Measurements from ENCODE around the gene ZG16.

DNA sequence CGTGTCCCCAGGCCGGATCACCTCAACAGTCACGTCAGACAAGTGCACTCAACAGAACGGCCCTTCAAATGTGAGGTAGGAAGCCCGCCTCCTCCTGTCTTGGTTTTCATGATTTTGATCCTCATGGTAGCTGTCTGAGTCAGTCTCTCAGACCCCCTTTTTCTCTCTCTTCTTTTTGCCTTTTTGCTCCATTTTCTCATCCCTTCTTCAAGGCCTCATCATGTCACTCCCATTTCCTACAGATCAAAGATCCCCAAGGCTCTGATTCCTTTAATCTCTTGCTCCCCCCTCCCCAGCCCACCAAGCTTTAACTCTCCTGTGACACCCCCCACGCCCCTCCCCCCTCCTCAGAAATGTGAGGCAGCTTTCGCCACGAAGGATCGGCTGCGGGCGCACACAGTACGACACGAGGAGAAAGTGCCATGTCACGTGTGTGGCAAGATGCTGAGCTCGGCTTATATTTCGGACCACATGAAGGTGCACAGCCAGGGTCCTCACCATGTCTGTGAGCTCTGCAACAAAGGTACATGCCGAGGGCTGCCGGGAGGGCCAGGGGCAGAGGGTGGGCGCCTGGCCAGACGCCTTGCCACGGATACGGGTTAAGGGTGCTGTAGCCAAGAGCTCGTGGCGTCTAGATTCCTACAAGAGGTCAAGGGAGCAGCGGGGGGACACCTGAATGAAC is 30.3 kb downstream of the ZG16 start:
- TF ChIP-seq, protein P1, sequence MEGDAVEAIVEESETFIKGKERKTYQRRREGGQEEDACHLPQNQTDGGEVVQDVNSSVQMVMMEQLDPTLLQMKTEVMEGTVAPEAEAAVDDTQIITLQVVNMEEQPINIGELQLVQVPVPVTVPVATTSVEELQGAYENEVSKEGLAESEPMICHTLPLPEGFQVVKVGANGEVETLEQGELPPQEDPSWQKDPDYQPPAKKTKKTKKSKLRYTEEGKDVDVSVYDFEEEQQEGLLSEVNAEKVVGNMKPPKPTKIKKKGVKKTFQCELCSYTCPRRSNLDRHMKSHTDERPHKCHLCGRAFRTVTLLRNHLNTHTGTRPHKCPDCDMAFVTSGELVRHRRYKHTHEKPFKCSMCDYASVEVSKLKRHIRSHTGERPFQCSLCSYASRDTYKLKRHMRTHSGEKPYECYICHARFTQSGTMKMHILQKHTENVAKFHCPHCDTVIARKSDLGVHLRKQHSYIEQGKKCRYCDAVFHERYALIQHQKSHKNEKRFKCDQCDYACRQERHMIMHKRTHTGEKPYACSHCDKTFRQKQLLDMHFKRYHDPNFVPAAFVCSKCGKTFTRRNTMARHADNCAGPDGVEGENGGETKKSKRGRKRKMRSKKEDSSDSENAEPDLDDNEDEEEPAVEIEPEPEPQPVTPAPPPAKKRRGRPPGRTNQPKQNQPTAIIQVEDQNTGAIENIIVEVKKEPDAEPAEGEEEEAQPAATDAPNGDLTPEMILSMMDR (IDR thresholded peaks at IDR 0.05; ENCODE audit: low read depth, low read length): no peak
- TF ChIP-seq EZH2phosphoT487 (IDR thresholded peaks at IDR 0.05; ENCODE audit: low read depth): no peak
